NB4 (cell line): ENCODE measurements around the gene RNF166.

ENCODE experiments used
- DNase-seq: peaks from one replicate; pipeline ENCODE4 v3.0.0; 2010; ENCODE audit warnings: low read depth
- H3K4me3 ChIP-seq: one replicate; pipeline ENCODE4 v1.5.1; 2011; ENCODE audit warnings: mild to moderate bottlenecking, low read depth, low read length, moderate library complexity
- CTCF ChIP-seq: IDR thresholded peaks from one replicate; pipeline ENCODE4 v1.5.1; 2012; ENCODE audit warnings: low read depth, low read length
- MAX ChIP-seq: IDR thresholded peaks from 2 replicates; pipeline ENCODE4 v1.6.1; 2011; ENCODE audit warnings: low read depth, low read length
- MYC ChIP-seq: IDR thresholded peaks from 2 replicates; pipeline ENCODE4 v1.6.1; 2011; ENCODE audit warnings: low read depth, low read length
- POLR2A ChIP-seq: IDR thresholded peaks from 2 replicates; pipeline ENCODE4 v1.6.1; 2011; ENCODE audit warnings: mild to moderate bottlenecking; ENCODE audit not compliant: insufficient read length; ENCODE audit errors: extremely low read depth

Gene RNF166

GRCh38 chr16:88750854-88751253 is 44.6 kb upstream of the RNF166 start:
- no peak overlapping the region for H3K4me3 ChIP-seq
- TF ChIP-seq MYC (no peak), CTCF (no peak), MAX (no peak), POLR2A (no peak)
- no peak for DNase-seq

GRCh38 chr16:88749358-88749757 is 43.1 kb upstream of the RNF166 start:
- no peak overlapping the region for H3K4me3 ChIP-seq
- TF ChIP-seq MAX = no peak
- TF ChIP-seq POLR2A = no peak
- no peak for TF ChIP-seq CTCF
- TF ChIP-seq MYC = no peak
- no peak for DNase-seq

- peak; percentile 41 for DNase-seq
- TF ChIP-seq POLR2A = no peak
- no peak for TF ChIP-seq MAX
- no peak for TF ChIP-seq CTCF
- TF ChIP-seq MYC = no peak
- H3K4me3 ChIP-seq = no peak overlapping the region
Measured at GRCh38 chr16:88748364-88748763, 42.2 kb upstream of the RNF166 start.

GRCh38 chr16:88747588-88748301 is 41.5 kb upstream of the RNF166 start:
- DNase-seq = peak; percentile 78
- H3K4me3 ChIP-seq = no peak overlapping the region
- peak; percentile 65 for TF ChIP-seq CTCF
- no peak for TF ChIP-seq MYC
- TF ChIP-seq POLR2A = no peak
- TF ChIP-seq MAX = no peak

GRCh38 chr16:88746506-88746905 is 40.3 kb upstream of the RNF166 start:
- no peak overlapping the region for H3K4me3 ChIP-seq
- TF ChIP-seq MAX = no peak
- no peak for TF ChIP-seq POLR2A
- no peak for TF ChIP-seq CTCF
- TF ChIP-seq MYC = no peak
- no peak for DNase-seq
